Chondrocyte (in vitro differentiated cells): ENCODE data around the gene TMEM165. TPM values are rescaled to one million over a fixed set of nuclear protein-coding genes. Genes with fewer than 3 reads are reported as not detected.

Source experiments
- DNase-seq: peaks from one replicate; pipeline ENCODE4 v3.0.0; 2021; ENCODE audit warnings: mixed read lengths, low spot score
- H3K27ac Mint-ChIP-seq: one replicate; pipeline ENCODE4 v1.8.0; 2021; ENCODE audit warnings: mild to moderate bottlenecking, moderate library complexity, mixed read lengths; ENCODE audit not compliant: unreplicated experiment
- H3K27me3 Mint-ChIP-seq: 2 replicates; pipeline ENCODE4 v1.8.0; 2021; ENCODE audit warnings: low read depth, mixed read lengths
- H3K36me3 Mint-ChIP-seq: 2 replicates; pipeline ENCODE4 v1.8.0; 2021; ENCODE audit warnings: low read depth, mixed read lengths
- H3K4me1 Mint-ChIP-seq: 2 replicates; pipeline ENCODE4 v1.8.0; 2021; ENCODE audit warnings: low read depth, mild to moderate bottlenecking, mixed read lengths
- H3K4me3 Mint-ChIP-seq: one replicate; pipeline ENCODE4 v1.8.0; 2021; ENCODE audit warnings: mild to moderate bottlenecking, moderate library complexity, mixed read lengths; ENCODE audit not compliant: unreplicated experiment
- H3K9me3 Mint-ChIP-seq: 2 replicates; pipeline ENCODE4 v1.8.0; 2021; ENCODE audit warnings: low read depth, mixed read lengths
- CTCF ChIP-seq: fragments of 200-600 bp; sonication (generic); IDR thresholded peaks from 2 replicates; pipeline ENCODE4 v1.5.0; 2021; ENCODE audit warnings: antibody characterized with exemption, mild to moderate bottlenecking, moderate library complexity
- total RNA-seq: library from RNA; stranded (reverse); gene quantifications from 3 replicates; pipeline ENCODE4 v1.2.1, GENCODE V29; 2021

Gene TMEM165
- total RNA-seq, 1 donor from 2014 or later, result 111 TPM

- Mint-ChIP-seq H3K9me3 (no peaks in the 10 kb centered on the region), H3K4me1 (peaks cover 7% of the 10 kb centered on the region), H3K27me3 (no peaks in the 10 kb centered on the region), H3K4me3 (no peak overlapping the region), H3K27ac (no peak overlapping the region), H3K36me3 (no peaks in the 10 kb centered on the region)
- no peak for TF ChIP-seq CTCF
- DNase-seq, result no peak
Measured at GRCh38 chr4:55386840-55387239, 8.9 kb upstream of the TMEM165 start.

- H3K27ac Mint-ChIP-seq, result no peak overlapping the region
Measured at GRCh38 chr4:55393461-55394320, 2.1 kb upstream of the TMEM165 start.

DNA sequence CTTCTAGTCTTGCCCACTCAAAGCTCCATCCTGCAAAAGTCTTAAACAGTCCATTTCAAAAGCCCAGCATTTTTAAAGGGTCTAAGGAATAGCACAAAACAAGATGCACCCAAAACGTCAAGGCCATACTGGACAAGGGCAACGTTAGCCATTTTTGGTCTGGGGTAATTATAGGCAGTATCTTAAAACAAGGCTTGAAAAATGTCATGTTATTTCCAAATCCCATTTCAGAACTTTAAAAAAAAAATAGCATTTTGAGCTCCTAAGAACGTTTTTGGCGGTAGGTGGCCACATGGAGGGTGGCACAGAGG is 584 bp upstream of the TMEM165 start:
- TF ChIP-seq CTCF, result peak; percentile 56
- Mint-ChIP-seq H3K4me1 (peaks cover 39% of the 10 kb centered on the region), H3K27me3 (no peaks in the 10 kb centered on the region), H3K4me3 (peak overlapping the region; percentile 98), H3K9me3 (no peaks in the 10 kb centered on the region), H3K27ac (peak overlapping the region; percentile 95), H3K36me3 (peaks cover 10% of the 10 kb centered on the region)
- no peak for DNase-seq

More at GRCh38 chr4:55393461-55394320, 2.1 kb upstream of the TMEM165 start:
- H3K9me3 Mint-ChIP-seq, result no peaks in the 10 kb centered on the region
- peaks cover 10% of the 10 kb centered on the region for H3K36me3 Mint-ChIP-seq
- peaks cover 30% of the 10 kb centered on the region for H3K4me1 Mint-ChIP-seq
- TF ChIP-seq CTCF, result no peak
- DNase-seq, result no peak
- H3K27me3 Mint-ChIP-seq, result no peaks in the 10 kb centered on the region
- H3K4me3 Mint-ChIP-seq, result no peak overlapping the region

GRCh38 chr4:55396308-55397125 is 760 bp downstream of the TMEM165 start:
- no peaks in the 10 kb centered on the region for H3K27me3 Mint-ChIP-seq
- peak overlapping the region; percentile 98 for H3K4me3 Mint-ChIP-seq
- no peak for DNase-seq
- TF ChIP-seq CTCF, result no peak
- peaks cover 51% of the 10 kb centered on the region for H3K4me1 Mint-ChIP-seq
- H3K27ac Mint-ChIP-seq, result peak overlapping the region; percentile 97
- peaks cover 12% of the 10 kb centered on the region for H3K36me3 Mint-ChIP-seq
- H3K9me3 Mint-ChIP-seq, result no peaks in the 10 kb centered on the region

DNA sequence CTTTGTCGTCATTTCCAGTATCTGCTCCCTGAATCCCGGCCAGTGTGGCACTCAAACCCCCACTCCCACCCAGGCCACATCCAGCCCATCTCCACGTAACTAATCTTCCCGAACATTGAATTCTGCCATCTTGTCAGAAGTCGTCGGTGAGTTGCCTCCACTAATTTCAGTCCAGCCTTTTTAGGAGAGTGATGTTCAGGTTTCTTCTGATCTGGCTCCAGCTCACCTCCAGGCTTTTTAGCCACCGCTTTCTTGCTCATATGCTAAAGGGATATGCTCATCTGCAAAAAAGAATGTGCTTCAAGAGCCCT is 1.3 kb downstream of the TMEM165 start:
- TF ChIP-seq CTCF, result no peak
- no peak for DNase-seq
- Mint-ChIP-seq H3K4me3 (peak overlapping the region; percentile 98), H3K27ac (peak overlapping the region; percentile 97), H3K9me3 (no peaks in the 10 kb centered on the region), H3K27me3 (no peaks in the 10 kb centered on the region), H3K36me3 (peaks cover 12% of the 10 kb centered on the region), H3K4me1 (peaks cover 51% of the 10 kb centered on the region)
